HG03442 (cell line): Measurements from ENCODE around the gene RGS9BP.
"Not testable (repeated sequence)": the region's sequence is repeated elsewhere in the genome, so short reads cannot be mapped to it uniquely, and the experiment has no call there.

Source experiments
- ATAC-seq: cut with Tn5 transposase; IDR thresholded peaks from one replicate; pipeline ENCODE4 v1.9.1; 2021; ENCODE audit warnings: mild to moderate bottlenecking, moderate library complexity; ENCODE audit not compliant: unreplicated experiment

RGS9BP gene, protein sequence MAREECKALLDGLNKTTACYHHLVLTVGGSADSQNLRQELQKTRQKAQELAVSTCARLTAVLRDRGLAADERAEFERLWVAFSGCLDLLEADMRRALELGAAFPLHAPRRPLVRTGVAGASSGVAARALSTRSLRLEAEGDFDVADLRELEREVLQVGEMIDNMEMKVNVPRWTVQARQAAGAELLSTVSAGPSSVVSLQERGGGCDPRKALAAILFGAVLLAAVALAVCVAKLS

DNA sequence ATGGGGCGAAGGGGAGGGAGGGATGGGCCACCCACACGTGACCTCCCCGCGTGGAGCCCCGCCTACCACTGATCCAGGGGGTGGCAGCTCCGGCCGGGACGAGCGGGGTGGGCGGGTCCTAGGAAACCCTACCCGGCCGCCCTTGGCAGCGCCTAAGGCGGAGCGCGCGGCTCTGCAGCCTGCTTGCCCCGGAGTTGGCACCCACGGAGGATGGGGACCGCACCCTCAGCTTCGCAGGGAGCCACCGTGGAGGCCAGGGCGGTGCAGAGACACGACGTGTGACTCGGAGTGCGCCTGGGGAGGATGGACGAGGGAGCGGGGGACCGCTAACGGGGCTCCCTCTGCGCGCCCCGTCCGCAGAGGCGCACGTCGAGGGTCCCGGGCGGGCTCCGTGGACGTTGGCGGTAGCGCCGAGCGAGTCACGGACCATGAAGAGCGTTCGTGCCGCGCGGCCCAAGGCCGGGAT, at the start of gene RGS9BP:
TSS of gene RGS9BP (plus strand) at position 129 of the 466 bp plus-strand sequence. CDS start 416 bp downstream, outside the sequence.
- peak; percentile 29 for ATAC-seq

DNA sequence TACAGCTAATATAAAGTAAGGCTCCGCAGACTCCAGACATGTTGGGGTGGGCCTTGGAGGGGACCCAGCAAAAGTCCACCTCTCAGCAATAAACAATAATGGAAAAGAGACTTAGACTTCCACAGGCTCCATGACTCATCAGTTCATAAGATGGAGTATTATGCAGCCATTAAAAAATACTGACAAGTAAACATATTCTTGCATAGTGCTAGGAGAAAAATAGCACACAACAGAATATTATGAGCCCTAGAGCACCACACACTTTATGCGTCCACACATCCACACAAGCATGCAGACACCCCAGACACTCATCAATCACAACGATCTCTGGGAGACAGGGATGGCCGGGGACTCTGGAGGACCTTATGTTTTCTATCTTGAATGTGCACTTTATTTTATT, 48.7 kb upstream of the RGS9BP start:
- ATAC-seq, result no peak

DNA sequence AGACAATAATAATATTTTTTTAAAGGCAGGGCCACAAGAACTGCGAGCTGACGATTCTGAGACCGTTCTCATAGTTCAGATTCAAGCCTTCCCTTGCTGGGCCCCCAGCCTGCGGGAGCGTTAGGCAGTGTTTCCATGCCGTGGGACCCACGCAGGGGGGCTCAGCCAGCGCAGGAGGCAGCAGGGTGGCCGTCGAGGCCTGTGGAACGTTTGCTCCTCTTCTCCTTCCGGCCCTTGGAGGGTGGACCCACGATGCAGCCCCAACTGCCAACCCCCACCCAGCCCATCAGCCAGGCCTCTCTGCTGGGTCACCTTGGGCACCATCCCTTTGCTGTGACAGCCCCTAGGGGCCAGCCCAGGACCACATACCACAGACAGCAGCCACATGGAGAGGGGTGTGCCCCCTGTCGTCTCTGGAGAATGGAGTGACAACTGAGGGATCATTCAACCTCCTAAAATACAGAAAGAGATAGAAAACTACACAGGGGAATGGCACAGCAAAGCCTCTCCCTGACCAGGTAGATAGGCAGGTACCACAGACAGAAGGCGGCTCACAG, 47.9 kb upstream of the RGS9BP start:
- ATAC-seq, result no peak

DNA sequence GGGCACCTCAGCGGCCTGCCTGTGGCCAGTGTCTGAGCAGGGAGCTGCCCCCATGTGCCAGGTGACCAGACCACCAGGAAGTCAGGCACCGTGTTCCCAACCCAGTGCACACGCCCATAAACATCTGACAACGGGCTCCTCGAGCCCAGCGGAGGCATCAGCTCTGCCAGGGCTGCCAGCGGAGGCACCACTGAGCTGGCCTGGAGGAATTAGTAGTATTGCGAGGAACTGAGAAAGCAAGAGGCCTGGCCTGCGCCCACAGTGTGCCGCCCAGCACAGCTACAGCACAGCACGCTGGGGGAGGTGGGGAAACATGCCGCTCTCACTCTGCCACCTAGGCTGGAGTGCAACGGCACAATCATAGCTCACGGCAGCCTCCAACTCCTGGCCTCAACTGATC, 45.3 kb upstream of the RGS9BP start:
- no peak for ATAC-seq

DNA sequence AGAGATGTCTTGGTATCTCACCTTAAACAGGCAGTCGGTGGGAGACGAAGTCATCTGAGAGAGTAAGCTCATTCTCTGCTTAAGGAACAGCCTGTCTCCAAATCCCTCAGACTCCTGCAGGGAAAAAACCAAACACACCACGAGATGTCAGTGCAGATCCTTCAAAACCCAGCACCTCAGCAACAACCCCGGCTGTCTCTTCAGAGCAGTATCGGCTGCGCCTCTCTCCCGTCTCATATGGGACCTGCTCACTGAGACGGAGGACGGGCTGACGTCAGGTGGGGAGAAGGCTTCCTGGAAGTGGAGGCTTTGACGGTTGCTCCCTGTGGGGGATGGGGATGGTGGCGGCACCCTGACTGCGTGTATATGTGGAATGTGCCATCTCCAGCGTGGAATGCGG, 44.3 kb upstream of the RGS9BP start:
- ATAC-seq, result no peak

DNA sequence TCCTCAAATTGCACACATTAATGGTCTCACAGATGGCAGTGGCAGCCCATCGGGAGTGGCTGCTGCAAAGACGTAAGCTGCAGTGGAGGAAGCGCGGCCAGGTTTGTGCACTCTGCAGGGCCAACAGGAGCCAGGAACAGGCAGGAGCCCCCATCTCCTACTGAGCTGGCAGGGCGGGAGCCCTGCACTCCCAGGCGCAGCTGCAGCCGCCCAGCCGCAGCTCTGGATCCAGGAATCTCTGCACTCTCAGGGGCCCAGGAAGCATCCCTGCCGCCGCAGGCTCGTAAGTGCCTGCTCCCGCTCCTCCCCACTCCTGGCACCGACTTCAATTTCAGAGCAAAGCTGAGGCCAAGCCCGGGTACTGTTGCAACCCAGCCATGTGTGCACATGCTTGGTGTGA, 38.2 kb upstream of the RGS9BP start:
- ATAC-seq, result no peak

DNA sequence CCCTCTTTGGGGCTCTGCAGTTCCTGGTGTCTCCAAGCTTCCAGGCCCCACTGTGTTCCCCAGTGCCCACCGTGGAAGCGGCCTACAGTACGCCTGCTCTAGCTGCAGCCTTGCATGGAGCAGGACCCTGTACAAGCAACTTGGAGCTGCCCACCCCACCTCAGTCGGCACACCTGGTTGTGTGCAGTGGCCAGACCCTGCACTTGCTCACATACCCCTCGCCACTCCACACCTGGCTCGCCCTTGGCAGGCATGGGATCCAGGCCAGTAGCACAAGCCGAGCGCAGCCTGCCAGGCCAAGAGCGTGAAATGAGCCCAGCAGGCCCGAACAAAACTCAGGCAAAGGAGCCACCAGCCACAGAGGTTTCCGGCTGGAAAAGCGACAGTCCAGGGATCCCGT, 37.0 kb upstream of the RGS9BP start:
- ATAC-seq, result no peak

DNA sequence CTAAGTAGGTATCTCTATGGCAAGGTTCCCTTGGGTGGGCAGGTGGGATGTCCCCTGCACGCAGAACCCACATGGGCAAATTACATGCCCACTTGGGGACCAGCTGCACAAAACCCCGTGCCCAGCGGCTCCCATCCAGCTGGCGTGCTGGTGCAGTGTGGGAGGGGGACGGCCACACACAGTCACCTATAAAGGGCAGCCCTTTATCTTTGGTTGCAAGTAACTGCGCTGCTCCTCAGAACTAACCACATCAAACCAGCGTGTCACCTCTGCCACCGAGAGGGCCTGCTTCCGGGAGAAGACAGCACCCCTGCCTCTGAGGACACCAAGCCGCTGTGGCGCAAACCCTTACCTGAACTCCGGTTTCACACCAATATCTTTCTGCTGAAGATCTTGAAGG, 32.9 kb upstream of the RGS9BP start:
- ATAC-seq, result no peak

DNA sequence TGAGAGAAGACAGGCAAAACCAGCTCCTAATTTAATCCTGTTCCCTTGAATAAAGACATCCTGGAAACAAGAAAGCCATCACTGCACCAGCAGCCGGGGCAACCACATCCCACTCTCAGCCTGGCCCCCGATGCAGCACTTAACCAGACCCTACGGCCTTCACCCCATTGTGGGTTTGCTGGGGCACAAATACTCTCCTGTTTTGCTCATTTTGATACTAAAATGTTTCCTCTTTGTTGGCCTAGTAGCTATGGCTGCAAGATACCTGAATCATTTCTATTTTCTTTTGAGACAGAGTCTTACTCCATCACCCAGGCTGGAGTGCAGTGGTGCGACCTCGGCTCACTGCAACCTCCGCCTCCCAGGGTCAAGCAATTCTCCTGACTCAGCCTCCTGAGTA, 29.1 kb upstream of the RGS9BP start:
- ATAC-seq, result no peak

DNA sequence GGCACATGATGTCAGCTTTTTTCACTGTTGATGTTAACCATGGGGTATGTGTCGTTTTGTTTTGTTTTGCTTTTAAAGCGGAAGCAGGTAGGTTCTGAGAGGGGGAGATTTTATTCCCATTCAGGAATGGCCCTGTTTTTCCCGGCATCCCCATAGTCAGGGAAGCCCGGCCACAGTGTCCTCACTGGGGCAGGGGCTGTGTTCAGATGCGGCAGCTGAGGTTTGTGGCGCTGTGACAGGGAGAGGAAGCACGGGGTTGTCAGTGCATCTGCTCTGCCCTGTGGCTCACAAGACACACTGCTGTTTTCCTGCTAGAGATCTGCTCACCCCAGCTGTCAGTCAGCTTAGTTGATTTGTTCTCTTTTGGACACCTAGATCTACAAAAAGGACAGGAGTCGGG, 28.3 kb upstream of the RGS9BP start:
- ATAC-seq, result no peak

DNA sequence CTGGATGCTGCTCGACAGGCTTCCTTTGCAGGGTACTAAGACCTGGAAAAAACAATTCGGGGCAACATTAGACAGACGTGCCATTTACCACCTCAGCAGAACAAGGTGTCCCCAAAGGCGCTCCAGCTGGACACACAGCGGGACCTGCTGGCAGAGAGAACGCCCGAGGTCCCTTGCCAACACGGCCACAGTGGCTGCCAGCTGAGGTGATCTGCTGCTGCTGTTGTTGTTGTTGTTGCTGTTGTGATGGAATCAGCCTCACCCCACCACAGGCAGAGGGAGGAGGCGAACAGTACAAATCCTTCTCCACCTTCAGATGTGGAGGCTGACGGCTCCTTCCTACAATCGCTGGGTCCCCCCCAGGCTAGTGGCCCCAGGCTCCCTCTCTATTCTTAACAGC, 25.9 kb upstream of the RGS9BP start:
- no peak for ATAC-seq

DNA sequence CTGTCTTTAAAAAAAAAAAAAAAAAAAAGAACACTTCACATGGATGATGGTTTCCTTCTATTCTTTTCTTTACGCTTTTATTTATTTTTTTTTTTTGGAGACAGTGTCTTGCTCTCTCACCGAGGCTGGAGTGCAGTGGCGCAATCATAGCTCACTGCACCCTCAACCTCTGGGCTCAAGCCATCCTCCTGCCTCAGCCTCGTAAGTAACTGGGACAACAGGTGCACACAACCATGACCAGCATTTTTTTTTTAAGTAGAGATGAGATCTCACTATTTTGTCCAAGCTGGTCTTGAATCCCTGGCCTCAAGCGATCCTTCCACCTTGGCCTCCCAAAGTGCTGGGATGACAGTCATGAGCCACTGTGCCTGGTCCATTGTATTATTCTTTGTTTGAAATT, 25.0 kb upstream of the RGS9BP start:
- ATAC-seq, result no peak

DNA sequence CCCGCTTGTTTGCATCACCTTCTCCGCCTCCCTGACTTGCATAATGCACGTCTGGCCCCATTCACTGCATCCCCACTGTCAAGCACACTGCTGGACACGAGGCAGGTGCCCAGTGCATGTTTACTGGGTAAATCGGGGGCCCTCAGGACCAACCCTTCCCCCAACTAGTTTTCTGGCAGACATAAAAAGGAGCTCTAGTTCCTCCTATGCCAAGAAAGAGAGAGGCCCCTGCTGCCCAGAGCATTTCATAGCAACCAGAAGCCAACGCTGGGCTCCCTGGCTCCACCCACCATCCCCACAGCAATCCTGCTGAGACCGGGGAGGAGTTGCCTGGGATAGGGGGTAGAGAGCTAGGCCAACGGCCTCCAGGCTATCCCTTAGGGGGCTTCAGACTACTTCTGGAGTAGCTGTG, 23.9 kb upstream of the RGS9BP start:
- ATAC-seq, result no peak

DNA sequence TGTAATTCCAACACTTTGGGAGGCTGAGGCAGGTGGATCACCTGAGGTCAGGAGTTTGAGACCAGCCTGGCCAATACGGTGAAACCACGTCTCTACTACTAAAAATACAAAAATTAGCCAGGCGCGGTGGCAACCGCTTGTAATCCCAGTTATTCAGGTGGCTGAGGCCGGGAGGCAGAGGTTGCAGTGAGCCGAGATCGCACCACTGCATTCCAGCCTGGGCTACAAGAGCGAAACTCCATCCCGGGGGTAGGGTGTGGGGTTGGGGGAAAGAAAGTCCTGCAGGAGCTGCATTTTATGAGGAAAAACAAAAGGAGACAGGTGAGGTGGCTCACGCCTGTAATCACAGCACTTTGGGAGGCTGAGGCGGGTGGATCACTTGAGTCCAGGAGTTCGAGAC, 23.3 kb upstream of the RGS9BP start:
- not testable (repeated sequence) for ATAC-seq

DNA sequence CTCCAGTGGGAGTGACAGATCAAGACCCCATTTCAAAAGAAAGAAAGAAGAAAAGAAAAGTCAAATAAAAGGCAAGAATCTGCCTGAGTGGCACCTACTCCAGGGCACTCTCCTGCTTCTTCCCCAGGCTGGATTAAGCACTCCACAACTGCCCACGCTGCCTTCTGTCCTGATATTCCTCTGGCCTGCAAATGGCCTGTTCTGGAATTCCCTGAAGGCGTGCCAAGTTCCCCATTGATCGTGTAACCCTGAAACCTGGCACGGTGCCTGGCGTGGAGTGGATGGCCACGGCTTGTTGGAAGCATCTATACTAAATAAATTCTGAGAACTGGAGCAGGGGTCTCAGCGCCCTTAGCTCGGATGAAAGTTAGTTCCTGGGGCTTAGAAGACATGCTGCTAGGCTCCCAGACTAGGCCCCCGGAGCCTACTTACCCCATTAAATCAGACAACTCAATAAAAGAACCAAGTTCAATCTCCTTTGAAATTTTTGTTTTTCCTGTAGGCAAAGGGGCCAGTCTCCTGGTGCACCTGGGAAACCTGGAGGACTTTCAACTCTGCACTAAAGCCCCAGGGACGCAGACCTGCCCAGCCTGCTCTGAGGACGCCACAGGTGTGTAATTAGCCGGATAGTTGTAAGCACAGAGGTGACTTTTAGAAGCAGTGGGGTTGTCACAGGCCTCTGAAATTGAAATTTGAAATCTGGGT, 22.6 kb upstream of the RGS9BP start:
- ATAC-seq, result no peak

DNA sequence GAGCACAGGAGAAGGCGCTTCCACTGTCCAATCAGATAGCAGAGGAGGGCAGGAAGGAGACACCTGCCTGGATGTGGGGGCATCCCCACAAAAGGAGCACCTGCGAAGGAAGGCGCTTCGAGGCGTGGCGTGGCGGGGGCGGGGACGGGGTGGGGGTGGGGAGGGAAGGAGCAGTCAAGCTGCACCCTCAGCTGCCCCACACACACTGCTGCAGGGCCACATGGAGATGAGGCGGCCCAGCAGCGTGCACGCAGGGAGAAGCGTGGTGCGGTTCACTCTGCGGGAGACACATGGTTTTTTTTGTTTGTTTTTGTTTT, 22.1 kb upstream of the RGS9BP start:
- no peak for ATAC-seq

DNA sequence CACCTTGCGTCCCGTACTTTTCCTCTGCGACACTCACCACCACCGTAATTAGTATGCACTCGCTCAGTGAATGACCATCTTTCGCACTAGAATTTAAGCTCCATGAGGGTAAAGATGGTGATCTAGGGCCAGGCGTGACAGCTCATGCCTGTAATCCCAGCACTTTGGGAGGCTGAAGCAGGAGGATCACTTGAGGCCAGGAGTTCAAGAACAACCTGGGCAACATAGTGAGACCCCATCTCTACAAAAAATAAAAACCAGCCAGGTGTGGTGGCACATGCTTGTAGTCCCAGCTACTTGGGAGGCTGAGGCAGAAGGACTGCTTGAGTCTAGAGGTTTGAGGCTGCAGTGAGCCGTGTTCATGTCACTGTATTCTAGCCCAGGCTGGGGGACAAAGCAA, 19.3 kb upstream of the RGS9BP start:
- not testable (repeated sequence) for ATAC-seq

DNA sequence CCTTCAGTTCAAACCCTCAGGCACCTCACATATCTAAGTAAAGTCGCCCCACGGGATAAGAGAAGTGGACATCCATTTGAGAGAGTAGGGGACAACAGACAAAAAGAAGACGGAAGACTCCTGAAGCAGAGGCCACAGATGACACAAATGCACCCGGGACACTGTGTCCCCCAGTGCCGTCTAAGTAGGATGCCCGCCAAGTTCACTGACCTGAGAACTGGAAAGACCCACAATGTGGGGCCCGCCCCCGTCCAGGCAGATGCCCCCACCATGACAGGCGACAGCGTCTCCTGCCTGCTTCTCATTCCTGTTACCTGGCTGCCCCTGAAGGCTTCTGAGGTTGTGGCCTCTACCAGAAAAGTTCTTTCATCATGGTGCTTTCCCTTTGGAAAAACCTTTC, 17.6 kb upstream of the RGS9BP start:
- no peak for ATAC-seq

DNA sequence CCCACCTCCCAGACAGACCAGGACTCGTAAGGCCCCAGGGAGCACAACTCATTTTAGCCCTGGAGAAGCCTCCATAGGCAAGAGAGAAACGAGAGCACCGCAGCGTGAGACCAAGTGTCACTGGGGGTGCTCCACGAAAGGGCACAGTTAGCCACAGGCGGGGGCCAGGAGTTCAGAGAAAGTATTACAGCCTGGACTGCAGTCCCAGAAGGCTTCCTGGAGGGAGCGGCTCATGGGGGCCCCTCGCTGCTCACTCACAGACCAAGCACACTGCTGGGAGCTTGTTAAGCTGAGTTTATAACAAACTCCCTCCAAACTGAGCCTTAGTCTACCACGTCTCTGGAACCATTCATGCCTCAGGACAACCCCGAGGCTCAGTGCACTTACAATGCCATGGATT, 17.1 kb upstream of the RGS9BP start:
- no peak for ATAC-seq

DNA sequence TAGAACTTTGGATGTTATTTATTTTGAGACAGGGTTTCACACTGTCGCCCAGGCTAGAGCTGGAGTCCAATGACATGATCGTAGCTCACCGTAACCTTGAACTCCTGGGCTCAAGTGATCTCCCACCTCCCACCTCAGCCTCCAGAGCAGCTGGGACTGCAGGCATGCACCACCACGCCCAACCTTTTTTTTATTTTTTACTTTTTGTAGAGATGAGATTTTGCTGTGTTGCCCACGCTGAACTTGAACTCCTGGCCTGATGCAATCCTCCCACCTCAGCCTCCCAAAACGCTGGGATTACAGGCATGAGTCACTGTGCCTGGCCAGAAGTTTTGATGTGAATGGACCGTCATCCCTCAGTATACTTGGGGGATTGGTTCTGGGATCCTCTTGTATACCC, 14.3 kb upstream of the RGS9BP start:
- no peak for ATAC-seq

DNA sequence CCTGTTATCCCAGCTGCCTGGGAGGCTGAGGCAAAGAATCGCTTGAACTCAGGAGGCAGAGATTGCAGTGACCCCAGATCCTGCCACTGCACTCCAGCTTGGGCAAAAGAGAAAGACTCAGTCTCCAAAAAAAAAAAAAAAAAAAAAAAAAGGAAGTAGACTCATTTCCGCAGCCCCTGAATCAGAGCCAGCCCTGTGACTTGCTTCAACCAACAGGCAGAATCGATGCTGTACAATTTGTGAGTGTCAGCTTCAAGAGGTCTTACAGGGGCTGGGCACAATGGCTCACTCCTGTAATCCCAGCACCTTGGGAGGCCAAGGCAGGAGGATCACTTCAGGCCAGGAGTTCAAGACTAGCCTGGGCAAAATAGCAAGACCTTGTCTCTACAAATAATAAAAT, 13.5 kb upstream of the RGS9BP start:
- ATAC-seq, result no peak

DNA sequence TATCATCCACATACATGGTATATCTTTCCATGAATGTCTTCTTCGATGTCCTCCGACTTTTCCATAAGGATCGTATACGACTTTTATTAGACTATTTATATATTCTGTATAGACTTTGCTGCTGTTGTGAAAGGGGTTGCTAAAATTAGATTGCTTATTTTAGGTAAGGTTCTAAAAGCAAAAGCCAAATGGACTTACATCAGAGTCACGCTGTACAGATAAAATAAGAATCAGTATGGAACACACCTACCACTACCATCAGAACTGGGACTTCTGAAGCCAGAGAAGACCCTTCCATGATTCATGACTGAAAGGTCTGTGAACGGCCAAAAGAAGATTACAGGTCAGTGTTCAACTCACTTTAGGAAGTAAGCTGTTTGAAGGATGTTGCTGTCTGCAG, 9.6 kb upstream of the RGS9BP start:
- no peak for ATAC-seq

DNA sequence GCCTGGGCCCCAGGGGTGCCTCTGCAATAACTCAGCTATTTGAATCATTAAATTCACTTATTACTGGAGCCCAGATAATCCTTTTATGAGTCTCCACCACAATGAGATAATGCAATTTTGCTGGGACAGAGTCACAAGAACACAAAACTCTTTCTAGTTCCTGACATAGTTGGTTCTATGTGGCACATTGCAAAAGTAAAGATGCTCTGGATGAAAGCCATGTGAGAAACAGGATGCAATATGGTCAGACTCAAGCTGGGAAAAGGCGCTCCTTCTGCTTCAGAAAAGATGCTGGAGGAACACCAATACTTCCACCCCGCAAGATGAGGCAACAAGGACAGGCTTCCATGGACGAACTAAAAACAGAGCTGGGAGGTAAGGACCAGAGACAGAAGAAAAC, 6.3 kb upstream of the RGS9BP start:
- ATAC-seq, result no peak
